ENCODE data around the gene UVRAG.
A peak's percentile ranks its signal among the peaks of the same experiment; 100 is the strongest.

Gene UVRAG

GRCh38 chr11:75810637-75811390, 4.2 kb upstream of the UVRAG start:
- peak; percentile 43 to 82 (median 69) for DNase-seq

GRCh38 chr11:75811485-75811884, 3.5 kb upstream of the UVRAG start:
- no peak for DNase-seq

DNA sequence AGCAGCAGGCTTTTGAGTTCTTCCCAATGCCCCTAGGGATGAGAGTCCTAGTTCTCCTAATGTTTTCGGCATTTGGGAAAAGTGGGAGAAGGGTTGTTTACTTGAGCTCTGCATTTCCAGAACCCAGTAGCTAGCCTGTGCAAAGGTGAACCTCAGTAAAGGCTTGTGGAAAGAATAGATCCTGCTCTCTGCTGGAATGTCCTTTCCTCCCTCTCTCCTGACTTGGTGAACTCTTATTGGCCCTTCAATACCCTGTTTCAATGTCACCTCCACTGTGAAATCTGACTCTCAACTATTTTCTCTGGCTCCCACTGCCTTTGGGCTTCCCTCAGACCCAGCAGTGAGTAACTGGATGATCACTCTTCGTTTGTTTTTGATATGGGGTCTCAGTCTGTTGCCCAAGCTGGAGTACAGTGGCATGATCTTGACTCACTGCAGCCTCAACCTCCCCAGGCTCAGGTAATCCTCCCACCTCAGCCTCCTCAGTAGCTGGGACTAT, 2.4 kb upstream of the UVRAG start:
- DNase-seq: no peak

DNA sequence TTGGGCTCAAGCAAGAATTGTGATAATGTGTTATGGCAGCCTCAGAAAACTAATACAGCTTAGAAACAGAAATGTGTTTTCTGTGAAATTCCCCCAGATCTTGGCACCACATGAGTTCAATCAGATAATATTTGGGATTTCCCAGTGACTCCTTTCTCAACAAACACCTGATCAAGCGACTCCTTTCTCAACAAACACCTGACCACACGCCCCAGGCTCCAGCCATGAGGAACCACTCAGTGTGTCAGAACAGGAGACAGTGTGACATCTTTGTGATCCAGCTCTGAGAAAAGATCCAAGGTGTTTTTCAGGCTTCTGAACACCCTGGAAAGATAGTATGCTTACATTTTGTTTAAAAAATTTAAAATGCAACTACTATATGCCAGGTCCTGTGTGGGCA, 1.9 kb upstream of the UVRAG start:
- DNase-seq: no peak

DNA sequence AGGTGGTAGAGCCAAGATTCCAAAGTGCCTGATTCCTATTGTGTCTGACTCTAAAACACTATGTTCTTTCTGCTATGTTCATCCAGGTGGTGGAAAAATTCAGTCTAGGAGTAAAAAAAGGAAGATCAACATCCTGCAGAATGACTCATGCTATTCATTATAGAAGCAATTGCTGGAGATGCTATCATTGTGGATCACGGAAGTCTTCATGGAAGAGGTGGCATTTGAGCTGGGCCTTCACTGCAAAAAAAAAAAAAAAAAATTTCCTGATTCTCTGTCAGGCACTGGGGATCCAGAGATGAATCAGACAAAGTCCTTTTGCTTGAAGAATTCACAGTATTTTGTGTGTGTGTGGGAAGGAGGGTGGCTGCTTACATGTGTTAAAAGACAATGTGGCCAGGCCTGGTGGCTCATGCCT, 1.4 kb upstream of the UVRAG start:
- DNase-seq: no peak

GRCh38 chr11:75814363-75814676, 690 bp upstream of the UVRAG start:
- no peak for DNase-seq

- peak in 1 of 4 experiments; percentile 44 for DNase-seq
These were observed 547 bp downstream of the UVRAG start for GRCh38 chr11:75815345-75816168.

DNA sequence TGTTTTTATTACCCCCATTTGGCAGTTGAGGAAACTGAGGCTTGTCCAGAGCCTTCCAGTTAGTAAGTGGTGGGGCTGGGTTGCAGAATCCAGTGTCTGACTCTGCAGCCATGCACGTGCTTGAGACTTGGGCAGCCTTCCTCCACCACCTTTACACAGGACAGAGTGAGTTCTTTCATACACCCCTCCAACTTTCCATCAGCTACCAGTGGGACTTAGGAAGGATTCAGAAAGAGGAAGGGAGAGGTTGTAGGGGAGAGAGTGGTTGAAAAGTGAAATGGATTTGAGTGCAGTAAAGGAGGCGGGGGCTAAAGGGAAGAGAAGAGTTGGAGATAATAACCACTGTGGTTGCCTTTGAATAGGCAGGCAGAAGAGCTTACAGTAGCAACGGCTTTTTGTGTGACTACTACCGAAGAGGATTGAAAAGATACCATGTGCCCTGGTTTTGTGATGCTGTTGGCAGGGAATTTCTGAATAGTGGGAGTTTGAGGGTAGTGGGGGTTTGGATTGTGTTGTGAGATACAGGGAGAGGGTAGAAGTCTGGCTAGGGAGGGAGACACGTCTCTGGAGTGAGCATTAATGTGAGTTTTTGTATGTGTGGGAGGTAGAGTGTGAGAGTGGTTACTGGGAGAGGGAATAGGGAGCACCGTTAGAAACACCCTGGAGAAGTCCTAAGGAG, 1.7 kb downstream of the UVRAG start:
- peak in 3 of 4 experiments; percentile 27 to 47 (median 39) for DNase-seq

GRCh38 chr11:75820645-75821044, 5.6 kb downstream of the UVRAG start:
- DNase-seq: peak in 3 of 4 experiments; percentile 30 to 36 (median 34)

GRCh38 chr11:75821202-75821601, 6.2 kb downstream of the UVRAG start:
- DNase-seq: no peak

GRCh38 chr11:75822541-75822940, 7.5 kb downstream of the UVRAG start:
- DNase-seq: no peak

GRCh38 chr11:75823415-75823814, 8.4 kb downstream of the UVRAG start:
- DNase-seq: no peak

- no peak for DNase-seq
These were observed 8.9 kb downstream of the UVRAG start for GRCh38 chr11:75823946-75824345.

DNA sequence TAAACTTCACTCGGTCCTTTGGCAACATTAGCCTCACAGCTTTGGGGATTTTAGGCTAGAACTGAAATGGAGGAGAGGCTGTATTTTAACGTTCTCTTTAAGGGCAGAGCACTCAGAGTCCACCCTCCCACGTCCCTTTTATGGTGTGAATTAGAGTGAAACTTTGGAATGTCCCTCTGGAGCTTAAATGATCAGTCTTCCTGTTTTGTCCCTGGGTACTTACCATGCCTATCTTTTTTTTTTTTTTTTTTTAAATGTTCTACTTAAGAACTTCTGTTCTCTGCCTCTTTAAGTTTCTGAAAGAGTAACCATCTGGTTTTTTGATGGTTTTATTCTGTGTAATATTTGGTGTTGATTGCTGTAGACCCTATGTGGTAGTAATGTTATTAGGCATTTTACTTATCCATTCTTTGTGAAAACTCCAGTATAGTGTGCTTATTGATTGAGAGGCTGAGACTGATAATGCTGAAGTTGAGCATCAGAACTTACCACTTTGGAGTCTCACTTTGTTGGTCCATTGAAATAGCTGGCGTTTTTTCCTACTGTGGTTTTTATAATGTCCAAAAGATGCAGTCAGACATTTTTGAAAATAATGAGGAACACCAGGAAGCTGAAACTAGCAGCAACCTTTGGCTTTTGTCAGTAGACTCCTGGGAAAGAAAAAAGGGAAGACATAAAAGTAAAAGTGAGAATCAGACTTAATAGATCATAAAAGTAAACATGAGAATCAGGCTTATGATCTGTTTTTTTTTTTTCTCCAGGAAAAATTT, 11.6 kb downstream of the UVRAG start:
- peak; percentile 54 to 89 (median 82) for DNase-seq

- DNase-seq: no peak
These were observed 12.6 kb downstream of the UVRAG start for GRCh38 chr11:75827562-75827961.

DNA sequence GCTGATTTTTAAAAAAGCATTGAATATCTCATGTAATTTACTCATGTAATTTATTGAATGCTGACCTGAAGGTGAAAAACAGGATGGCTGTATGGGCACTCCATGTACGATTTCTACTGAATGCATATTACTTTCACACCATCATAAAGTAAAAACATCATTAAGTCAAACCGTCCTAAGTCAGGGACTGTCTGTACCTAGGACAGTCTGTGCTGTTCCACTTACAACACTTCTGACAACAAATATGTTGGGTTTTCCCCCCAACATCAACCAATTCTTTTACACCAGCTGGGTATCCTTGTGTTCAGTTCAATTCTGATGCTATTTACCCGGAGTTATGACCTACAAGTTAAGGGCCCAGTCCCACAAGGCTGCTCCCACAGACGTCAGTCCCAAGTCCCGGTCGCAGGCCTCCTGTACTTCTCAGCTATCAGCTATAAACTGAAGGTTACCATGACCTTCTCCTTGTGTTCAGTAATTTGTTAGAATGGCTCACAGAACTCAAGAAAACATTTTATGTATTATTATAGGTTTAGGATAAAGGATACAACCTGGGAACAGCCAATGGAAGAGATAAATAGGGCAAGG, 17.0 kb downstream of the UVRAG start:
- DNase-seq: no peak

GRCh38 chr11:75834728-75835127, 19.7 kb downstream of the UVRAG start:
- DNase-seq: no peak

DNA sequence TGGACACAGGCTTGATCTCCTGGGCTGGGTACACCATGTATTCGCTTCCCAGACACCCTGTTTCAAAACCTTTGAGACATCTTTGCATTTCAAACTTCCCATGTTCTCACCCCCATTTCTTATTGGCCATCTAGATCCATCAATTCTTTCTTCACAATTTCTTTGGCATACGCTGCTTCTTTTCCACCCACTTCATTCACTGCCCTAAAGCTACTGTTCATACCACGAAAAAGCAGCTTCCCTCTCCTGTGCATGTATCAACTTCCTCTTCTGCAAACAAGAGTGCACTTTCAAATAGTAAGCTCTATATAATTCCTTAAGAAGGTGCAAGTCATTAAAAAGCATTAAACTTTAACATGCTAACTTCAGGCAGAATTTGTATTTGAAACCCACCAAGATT, 21.4 kb downstream of the UVRAG start:
- DNase-seq: peak; percentile 38 to 78 (median 68)

DNA sequence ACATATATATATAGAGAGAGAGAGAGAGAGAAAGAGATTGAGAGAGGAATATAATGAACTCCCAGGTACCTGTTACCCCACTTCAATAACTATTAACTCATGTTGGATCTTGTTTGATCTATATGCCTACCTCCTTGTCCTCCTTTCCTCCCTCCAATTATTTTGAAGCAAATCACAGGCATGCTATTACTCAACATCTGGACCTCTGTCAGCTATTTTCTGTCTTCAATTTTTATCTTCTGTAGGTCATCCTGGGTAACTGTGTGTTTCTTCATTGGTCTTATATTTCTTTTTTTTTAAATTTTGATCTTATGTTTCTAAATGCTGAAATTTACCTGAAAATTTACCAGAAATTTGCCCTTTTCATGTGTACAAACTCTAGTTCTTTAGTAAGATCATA, 24.8 kb downstream of the UVRAG start:
- no peak for DNase-seq

DNA sequence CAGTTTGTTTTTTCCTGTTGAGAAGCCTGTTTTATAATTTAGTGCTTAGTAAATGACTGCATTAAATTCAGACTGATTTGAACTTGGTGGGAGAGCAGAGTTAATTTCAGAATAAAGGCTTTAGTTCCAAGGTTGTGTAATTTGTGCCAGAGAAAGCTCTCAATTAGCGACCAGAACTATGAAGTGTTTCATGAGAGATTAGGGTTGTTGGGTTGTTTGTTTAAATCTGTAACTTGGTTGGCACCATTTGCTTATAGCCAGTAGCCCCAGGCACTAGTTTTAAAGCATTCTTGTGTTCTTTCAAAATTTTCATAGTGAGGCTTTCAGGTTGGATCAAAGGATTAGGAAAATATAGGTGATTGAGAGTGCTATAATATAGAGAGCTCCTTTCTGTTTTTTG, 25.5 kb downstream of the UVRAG start:
- no peak for DNase-seq

- no peak for DNase-seq
These were observed 26.7 kb downstream of the UVRAG start for GRCh38 chr11:75841739-75842138.

DNA sequence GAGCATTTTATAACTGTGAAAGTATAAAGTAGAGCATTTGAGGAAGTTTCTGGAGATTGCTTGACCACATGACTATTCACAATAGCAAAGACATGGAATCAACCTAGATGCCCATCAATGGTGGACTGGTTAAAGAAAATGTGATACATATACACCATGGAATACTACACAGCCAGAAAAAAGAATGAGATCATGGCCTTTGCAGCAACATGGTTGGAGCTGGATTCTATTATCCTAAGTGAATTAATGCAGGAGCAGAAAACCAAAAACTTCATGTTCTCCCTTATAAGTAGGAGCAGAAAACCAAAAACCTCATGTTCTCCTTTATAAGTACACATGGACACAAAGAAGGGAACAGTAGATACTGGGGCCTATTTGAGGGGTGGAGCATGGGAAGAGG, 30.3 kb downstream of the UVRAG start:
- DNase-seq: peak in 2 of 4 experiments; percentile 23 to 30

Measured in suppressor macrophage (primary cell).